HUES48 (cell line): ENCODE results near the gene RAB40B.
"Not testable (repeated sequence)": the region's sequence is repeated elsewhere in the genome, so short reads cannot be mapped to it uniquely, and the experiment has no call there.

Experiments
- H3K27ac ChIP-seq: one replicate; pipeline ENCODE4 v1.7.0; 2013; ENCODE audit warnings: low read depth, low read length, inconsistent platforms
- H3K27me3 ChIP-seq: 2 replicates; pipeline ENCODE4 v1.6.1; 2013; ENCODE audit warnings: mild to moderate bottlenecking, low read length; ENCODE audit not compliant: control insufficient read depth, insufficient read depth
- H3K36me3 ChIP-seq: 2 replicates; pipeline ENCODE4 v1.6.1; 2013; ENCODE audit warnings: low read length; ENCODE audit not compliant: control insufficient read depth, insufficient read depth
- H3K4me1 ChIP-seq: 2 replicates; pipeline ENCODE4 v1.6.1; 2013; ENCODE audit warnings: mild to moderate bottlenecking, low read length; ENCODE audit not compliant: control insufficient read depth, insufficient read depth
- H3K4me3 ChIP-seq: 2 replicates; pipeline ENCODE4 v1.5.1; 2013; ENCODE audit warnings: mild to moderate bottlenecking, low read depth, low read length
- H3K9ac ChIP-seq: 2 replicates; pipeline ENCODE4 v1.6.1; 2013; ENCODE audit warnings: mild to moderate bottlenecking, low read depth, low read length, moderate library complexity
- H3K9me3 ChIP-seq: 2 replicates; pipeline ENCODE4 v1.6.1; 2013; ENCODE audit warnings: low read length; ENCODE audit not compliant: control insufficient read depth, insufficient read depth

Gene RAB40B

GRCh38 chr17:82655038-82655479, 43.4 kb downstream of the RAB40B start:
- no peak overlapping the region for H3K27ac ChIP-seq
- no peaks in the 10 kb centered on the region for H3K36me3 ChIP-seq
- H3K27me3 ChIP-seq, result no peaks in the 10 kb centered on the region
- H3K9ac ChIP-seq, result no peak overlapping the region
- no peaks in the 10 kb centered on the region for H3K4me1 ChIP-seq
- no peaks in the 10 kb centered on the region for H3K9me3 ChIP-seq
- no peak overlapping the region for H3K4me3 ChIP-seq

DNA sequence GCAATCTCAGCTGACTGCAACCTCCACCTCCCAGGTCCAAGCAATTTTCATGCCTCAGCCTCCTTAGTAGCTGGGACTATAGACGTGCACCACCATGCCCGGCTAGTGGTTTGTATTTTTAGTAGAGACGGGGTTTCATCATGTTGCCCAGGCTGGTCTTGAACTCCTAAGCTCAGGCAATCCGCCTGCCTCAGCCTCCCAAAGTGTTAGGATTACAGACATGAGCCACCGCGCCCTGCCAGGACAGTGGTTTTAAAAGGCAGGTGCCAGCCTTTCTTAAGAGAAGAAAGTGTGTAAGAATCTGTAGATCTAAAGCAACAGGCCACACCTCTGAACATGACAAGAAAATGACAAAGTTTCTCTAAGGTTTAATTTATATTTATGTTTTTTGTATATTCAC, 43.9 kb downstream of the RAB40B start:
- not testable (repeated sequence) for H3K27ac ChIP-seq, H3K36me3 ChIP-seq, H3K4me1 ChIP-seq, H3K4me3 ChIP-seq, H3K9me3 ChIP-seq, H3K9ac ChIP-seq, H3K27me3 ChIP-seq

DNA sequence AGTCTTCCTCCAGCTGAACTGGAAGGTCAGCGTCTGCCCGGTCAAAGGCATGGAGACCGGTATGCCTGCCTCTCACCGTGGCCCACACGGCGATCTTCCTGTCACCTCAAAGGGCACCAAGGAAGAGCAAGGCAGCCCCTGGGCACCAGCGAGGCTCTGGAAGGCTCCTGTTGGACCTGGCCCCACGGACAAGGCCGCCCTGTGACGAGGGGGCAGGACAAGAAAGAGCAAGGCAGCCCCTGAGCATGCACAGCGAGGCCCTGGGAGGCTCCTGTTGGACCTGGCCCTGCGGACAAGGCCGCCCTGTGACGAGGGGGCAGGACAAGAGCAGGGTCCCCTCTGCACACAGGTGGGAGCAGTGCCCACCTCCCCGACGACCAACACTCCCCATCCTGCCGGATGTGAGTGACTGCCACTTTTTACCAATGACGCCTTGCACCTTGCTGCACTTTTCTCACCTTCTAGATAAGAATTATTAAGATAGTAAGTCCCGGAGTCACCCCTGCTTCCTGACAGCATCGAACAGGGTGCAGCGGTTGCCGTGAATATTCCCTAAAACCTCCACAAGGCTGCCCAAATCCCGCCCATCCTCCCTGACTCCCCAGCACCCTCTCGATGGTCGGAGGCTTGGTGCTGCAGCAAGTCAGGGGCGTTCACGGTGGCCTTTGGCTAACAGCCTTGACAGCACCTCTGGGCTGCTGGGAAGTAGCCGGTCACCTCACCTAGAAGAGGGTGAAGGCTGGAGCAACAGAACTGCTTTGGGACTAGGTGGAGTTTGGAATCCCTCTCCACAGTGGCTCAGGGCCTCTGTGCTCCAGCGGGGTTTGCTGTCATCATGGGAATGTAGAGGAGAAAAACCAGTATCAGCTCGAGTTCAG, 44.6 kb downstream of the RAB40B start:
- Histone ChIP-seq H3K27ac (no peak overlapping the region), H3K27me3 (no peaks in the 10 kb centered on the region), H3K4me3 (no peak overlapping the region), H3K9me3 (no peaks in the 10 kb centered on the region), H3K36me3 (no peaks in the 10 kb centered on the region), H3K4me1 (no peaks in the 10 kb centered on the region), H3K9ac (no peak overlapping the region)

GRCh38 chr17:82650723-82651122, 47.8 kb downstream of the RAB40B start:
- H3K36me3 ChIP-seq, result no peaks in the 10 kb centered on the region
- H3K9me3 ChIP-seq, result no peaks in the 10 kb centered on the region
- H3K4me1 ChIP-seq, result no peaks in the 10 kb centered on the region; the same call in 1 of the 2 replicates
- no peak overlapping the region for H3K27ac ChIP-seq
- no peak overlapping the region for H3K9ac ChIP-seq
- no peaks in the 10 kb centered on the region for H3K27me3 ChIP-seq
- H3K4me3 ChIP-seq, result no peak overlapping the region

DNA sequence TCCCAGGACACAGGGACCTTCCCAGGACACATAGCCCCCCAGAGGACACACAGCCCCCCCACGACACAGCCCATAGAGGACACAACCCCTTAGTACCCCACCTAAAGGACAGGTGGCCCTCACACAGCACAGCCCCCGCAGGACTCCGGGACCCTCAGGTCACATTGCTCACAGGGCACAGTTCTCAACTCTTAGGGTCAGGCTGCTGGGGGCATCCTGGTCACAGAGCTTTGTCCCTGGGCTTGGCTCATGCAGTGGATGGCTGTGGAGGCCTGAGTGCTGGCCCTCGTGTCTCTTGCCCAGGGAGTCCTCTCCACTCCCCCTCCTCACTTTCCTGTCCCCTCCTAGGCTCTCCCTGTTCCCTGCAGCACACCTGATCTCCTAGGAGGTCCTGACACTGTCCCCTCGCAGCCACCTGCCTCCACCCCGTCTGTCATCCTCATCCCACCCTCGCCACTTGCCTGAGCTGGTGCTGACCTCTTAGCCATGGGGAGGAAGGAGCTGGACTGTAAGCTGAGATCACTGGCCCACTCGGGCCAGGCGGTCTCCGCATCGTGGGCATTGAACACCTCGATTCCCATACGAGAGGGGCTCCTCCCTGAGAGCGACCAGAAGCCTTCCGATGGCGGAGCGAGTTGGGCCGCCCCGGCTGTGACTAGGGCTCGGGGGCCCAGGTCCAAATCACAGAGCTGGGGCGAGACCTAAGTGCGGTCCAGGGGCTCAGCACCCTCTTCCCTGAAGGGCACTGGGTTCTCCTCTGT, 48.8 kb downstream of the RAB40B start:
- no peaks in the 10 kb centered on the region for H3K9me3 ChIP-seq
- H3K27me3 ChIP-seq, result no peaks in the 10 kb centered on the region
- no peak overlapping the region for H3K4me3 ChIP-seq
- no peak overlapping the region for H3K9ac ChIP-seq
- no peaks in the 10 kb centered on the region; the same call in 1 of the 2 replicates for H3K4me1 ChIP-seq
- H3K27ac ChIP-seq, result no peak overlapping the region
- peaks cover under 1% of the 10 kb centered on the region; the same call in 1 of the 2 replicates for H3K36me3 ChIP-seq

- no peaks in the 10 kb centered on the region; the same call in 1 of the 2 replicates for H3K4me1 ChIP-seq
- no peaks in the 10 kb centered on the region for H3K9me3 ChIP-seq
- H3K4me3 ChIP-seq, result peak overlapping the region; percentile 59
- peaks cover 8% of the 10 kb centered on the region for H3K36me3 ChIP-seq
- no peaks in the 10 kb centered on the region for H3K27me3 ChIP-seq
- H3K27ac ChIP-seq, result no peak overlapping the region
- no peak overlapping the region for H3K9ac ChIP-seq
Observed at GRCh38 chr17:82648742-82649331, 49.7 kb downstream of the RAB40B start.

DNA sequence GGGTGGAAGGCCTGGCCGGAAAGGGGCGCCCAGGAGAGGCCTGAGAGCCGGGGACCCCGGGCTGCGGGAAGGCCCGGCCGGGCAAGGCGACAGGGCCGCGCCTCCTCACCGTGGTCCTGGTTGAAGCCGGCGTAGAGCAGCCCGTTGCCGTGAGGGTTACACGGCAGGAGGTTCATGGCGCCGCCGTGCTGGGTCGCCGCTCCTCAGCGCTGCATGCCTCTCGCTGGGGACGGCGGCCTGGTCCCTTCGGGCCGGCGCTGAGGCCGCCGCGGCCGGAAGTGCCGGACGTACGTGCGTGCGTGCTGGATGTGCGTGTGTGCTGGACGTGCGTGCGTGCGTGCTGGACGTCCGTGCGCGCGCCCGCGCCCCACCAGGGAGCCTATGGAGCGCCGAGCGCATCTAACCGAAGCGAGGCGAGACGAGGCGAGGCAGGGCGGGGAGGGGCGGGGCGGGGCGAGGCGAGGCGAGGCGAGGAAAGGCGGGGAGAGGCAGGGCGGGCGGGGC, 50.3 kb downstream of the RAB40B start, which contains the start of gene WDR45B:
TSS of gene WDR45B (minus strand) at position 280 of the 504 bp plus-strand sequence. CDS start at position 176, 104 bp downstream.
- Histone ChIP-seq H3K9me3 (no peaks in the 10 kb centered on the region), H3K4me3 (peak within 1 kb of the TSS; percentile 71), H3K9ac (peak within 1 kb of the TSS; percentile 69), H3K4me1 (no peaks in the 10 kb centered on the region; the same call in 1 of the 2 replicates), H3K36me3 (peaks cover 14% of the 10 kb centered on the region), H3K27ac (peak within 1 kb of the TSS; percentile 96), H3K27me3 (no peaks in the 10 kb centered on the region)

DNA sequence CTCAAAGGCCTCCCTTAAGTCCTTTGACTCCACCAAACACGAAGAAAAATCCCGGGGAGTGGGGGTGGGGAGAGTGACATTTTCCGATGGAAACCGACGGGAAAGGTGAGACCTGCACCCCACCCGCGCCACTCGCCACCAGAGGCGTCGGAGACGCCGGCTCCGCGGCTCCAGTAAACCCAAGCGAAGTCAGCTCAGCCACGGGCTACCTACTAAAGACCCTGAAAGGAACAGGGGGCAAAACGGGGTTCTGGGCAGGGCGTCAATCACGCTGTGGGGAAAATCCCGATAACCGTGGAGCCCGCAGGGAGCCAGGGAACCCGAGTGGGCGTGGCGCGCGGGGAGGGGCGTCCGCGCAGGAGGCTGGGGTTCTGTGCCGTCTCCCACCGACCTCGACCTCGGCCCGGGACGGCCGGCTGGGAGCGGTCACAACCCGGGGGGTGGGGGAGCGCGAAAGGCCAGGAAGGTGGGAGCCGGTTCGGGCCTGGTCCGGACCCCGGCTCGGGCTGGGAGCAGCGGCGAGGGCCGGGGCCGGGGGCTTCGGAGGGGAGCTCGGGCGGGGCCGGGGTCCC, 50.8 kb downstream of the RAB40B start:
- peaks cover 18% of the 10 kb centered on the region for H3K36me3 ChIP-seq
- peak overlapping the region; percentile 69 for H3K9ac ChIP-seq
- peak overlapping the region; percentile 96 for H3K27ac ChIP-seq
- H3K4me3 ChIP-seq, result peak overlapping the region; percentile 71
- H3K4me1 ChIP-seq, result no peaks in the 10 kb centered on the region; the same call in 1 of the 2 replicates
- no peaks in the 10 kb centered on the region for H3K9me3 ChIP-seq
- H3K27me3 ChIP-seq, result no peaks in the 10 kb centered on the region

GRCh38 chr17:82645516-82645915, 53.0 kb downstream of the RAB40B start:
- Histone ChIP-seq H3K27me3 (no peaks in the 10 kb centered on the region), H3K9ac (no peak overlapping the region), H3K36me3 (peaks cover 38% of the 10 kb centered on the region), H3K4me1 (no peaks in the 10 kb centered on the region; the same call in 1 of the 2 replicates), H3K9me3 (no peaks in the 10 kb centered on the region), H3K4me3 (no peak overlapping the region), H3K27ac (no peak overlapping the region)

- Histone ChIP-seq H3K4me3 (no peak overlapping the region), H3K9me3 (no peaks in the 10 kb centered on the region), H3K27ac (no peak overlapping the region), H3K4me1 (no peaks in the 10 kb centered on the region; the same call in 1 of the 2 replicates), H3K36me3 (peaks cover 49% of the 10 kb centered on the region), H3K9ac (no peak overlapping the region), H3K27me3 (no peaks in the 10 kb centered on the region)
Observed at GRCh38 chr17:82644148-82644547, 54.4 kb downstream of the RAB40B start.
